GM21447 (cell line): Measurements from ENCODE around the gene XK.
"Not testable (repeated sequence)": the region's sequence is repeated elsewhere in the genome, so short reads cannot be mapped to it uniquely, and the experiment has no call there.

Source experiments
- ATAC-seq: cut with Tn5 transposase; IDR thresholded peaks from one replicate; pipeline ENCODE4 v1.9.1; 2021; ENCODE audit not compliant: unreplicated experiment

XK gene, protein sequence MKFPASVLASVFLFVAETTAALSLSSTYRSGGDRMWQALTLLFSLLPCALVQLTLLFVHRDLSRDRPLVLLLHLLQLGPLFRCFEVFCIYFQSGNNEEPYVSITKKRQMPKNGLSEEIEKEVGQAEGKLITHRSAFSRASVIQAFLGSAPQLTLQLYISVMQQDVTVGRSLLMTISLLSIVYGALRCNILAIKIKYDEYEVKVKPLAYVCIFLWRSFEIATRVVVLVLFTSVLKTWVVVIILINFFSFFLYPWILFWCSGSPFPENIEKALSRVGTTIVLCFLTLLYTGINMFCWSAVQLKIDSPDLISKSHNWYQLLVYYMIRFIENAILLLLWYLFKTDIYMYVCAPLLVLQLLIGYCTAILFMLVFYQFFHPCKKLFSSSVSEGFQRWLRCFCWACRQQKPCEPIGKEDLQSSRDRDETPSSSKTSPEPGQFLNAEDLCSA

GRCh38 chrX:37685381-37686359, at the start of gene XK:
XK (plus strand) TSS chrX:37685791; CDS start chrX:37685962, 171 bp downstream.
- no peak for ATAC-seq

GRCh38 chrX:37638047-37638446, 47.5 kb upstream of the XK start:
- no peak for ATAC-seq

DNA sequence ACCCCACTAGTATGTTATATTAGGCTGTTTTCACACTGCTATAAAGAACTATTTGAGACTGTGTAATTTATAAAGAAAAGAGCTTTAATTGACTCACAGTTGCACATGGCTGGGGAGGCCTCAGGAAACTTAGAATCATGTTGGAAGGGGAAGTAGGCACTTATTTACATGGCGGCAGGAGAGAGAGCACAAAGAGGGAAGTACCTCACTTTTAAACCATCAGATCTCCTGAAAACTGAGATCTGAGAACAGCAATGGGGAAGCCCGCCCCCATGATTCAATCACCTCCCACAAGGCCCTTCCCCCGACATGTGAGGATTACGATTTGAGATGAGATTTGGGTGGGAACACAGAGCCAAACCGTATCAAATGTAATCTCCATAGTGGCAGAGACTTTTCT, 45.4 kb upstream of the XK start:
- no peak for ATAC-seq

GRCh38 chrX:37641859-37642258, 43.7 kb upstream of the XK start:
- no peak for ATAC-seq

GRCh38 chrX:37644381-37645305, 40.9 kb upstream of the XK start:
- no peak for ATAC-seq

GRCh38 chrX:37646254-37646653, 39.3 kb upstream of the XK start:
- ATAC-seq, result no peak

GRCh38 chrX:37650879-37651278, 34.7 kb upstream of the XK start:
- not testable (repeated sequence) for ATAC-seq

DNA sequence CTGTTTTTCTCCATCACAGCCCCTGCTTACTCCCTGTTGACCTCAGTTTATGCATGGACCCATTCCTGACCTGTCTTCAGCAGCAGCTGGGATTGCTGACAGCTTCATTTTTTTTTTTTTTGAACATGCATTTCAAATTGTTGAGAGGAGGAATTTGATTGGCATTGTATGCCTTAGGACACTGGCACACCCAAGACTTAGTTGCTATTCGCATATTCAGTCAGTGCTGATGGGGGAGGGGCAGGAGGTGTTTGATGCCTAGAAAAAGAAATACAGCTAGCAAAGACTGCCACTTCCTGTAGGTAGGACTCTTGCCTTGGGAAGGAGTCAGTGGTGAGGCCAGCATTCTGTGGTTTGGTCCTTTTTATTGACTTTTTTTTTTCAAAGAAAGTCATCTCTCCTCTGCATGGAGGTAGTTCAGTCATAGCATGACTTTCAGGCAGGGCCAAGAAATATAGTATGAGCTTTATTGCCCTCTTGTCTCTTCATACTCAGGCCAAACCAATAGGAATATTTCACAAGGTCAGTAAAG, 33.6 kb upstream of the XK start:
- no peak for ATAC-seq

GRCh38 chrX:37652589-37653231, 32.9 kb upstream of the XK start:
- ATAC-seq, result no peak

- ATAC-seq, result no peak
These were observed 32.0 kb upstream of the XK start for GRCh38 chrX:37653397-37654085.

DNA sequence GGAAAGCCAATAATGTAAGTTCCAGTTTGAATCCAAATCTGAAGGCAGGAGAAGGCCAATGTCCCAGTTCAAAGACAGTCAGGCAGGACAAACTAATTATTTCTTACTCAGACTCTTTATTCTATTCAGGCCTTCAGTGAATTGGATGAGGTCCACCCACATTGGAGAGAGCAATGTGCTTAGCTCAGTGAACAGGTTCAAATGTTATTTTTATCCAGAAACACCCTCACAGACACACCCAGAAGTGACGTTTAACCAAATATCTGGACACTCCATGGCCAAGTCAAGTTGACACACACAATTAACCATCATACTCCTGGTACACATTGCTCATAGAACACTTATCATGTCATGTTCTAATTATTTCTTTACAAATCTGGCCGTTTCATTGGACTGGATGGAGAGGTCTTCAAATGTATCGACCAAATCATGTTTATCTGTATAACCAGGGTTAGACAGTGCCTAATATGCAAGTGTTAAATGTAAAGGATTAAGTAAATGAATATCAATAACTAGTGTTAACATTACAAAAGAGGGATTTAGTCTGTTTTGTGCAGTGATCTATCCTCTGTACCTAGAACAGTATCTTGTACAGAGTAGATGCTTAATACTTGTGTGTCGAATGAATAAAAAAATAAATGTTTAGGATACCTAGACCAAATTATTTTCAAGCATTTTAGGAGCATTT, 27.1 kb upstream of the XK start:
- no peak for ATAC-seq

DNA sequence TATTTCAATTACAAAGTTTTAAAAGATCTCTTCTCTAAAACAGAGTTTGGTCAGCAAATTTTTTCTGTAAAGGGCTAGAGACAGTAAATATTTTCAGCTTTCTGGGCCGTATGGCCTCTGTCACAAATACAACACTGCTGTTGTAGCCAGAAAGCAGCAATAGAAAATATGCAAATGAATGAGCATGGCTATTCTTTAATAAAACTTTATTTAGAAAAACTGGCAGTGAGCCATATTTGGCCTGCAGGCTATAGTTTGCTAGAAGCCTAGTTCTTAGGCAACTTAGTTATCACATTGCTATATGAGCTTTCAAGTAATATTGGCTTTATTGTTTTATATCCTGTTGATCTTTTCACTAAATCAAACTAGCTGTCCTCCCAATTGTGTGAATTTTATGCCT, 26.5 kb upstream of the XK start:
- no peak for ATAC-seq

DNA sequence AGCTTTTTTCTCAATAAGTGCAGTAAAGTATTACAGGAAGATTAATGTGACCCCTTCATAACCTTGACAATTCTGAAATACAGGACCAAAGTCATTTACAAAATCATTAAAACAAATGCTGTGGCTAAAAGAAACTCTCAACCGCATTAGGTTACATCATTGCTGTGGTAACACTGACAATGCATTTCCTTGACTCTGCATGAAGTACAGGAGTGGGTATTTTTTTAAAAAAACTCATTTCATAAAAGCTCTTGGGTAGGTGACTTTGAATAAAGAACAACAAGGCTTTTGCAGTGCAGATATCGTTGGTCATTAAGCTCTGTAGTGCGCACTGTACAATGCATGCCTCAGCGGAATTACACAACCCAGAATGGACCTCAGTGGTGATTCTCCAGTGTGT, 23.4 kb upstream of the XK start:
- no peak for ATAC-seq

- ATAC-seq, result no peak
These were observed 19.1 kb upstream of the XK start for GRCh38 chrX:37666516-37666915.

DNA sequence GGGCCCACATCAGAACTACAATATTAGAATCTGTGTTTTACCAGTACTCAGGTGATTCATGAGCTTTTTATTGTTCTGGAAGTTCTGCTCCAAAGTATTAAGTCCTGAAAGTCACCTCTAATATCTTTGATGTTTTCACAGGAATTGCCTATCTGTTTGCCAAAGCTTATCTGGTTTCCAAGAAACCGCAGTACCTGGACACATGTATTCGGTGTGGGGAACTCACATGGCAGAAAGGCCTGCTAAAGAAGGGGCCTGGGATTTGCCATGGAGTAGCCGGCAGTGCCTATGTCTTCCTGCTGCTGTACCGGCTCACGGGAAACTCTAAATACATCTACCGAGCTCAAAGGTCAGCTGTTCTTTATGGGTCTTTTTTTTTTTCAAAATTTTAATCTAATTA, 18.4 kb upstream of the XK start:
- ATAC-seq, result no peak

GRCh38 chrX:37672563-37672962, 13.0 kb upstream of the XK start:
- no peak for ATAC-seq

DNA sequence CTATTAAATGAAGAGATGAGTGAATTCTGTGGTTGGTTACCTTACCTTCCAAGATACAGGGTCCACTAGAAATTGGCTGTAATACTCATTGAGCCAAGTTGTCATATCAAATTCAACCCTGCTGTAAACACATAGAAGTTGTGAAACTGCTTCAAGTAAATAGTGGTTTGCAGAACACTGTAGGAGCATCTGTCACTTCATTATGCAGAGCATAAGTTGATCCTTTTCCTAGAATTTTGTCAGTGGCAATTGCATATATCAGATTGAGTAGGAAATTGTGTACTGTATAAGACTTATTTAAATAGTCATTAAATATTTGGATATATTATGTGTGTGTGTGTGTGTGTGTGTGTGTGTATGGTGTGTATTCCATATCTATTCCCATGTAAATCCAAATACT, 8.8 kb upstream of the XK start:
- no peak for ATAC-seq

DNA sequence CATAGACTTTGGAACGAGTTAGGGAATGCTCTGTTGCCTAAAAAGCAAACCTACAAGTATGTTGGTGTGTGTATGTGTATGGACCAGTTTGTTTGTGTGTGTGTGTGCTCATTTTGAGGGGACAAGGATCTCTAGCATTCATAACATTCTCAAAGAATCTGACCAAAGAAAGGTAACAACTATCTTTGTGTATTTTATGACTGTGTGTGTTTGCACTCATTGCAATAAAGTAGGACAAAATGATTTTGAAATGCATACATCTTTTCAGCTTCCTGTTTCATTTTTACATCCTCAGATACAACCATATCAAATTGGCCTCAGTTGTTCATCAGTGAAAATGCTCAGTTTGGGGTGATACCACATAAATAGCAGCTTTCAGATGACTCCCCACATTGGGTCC, 8.3 kb upstream of the XK start:
- ATAC-seq, result no peak

GRCh38 chrX:37677765-37678164, 7.8 kb upstream of the XK start:
- peak; percentile 72 for ATAC-seq
